ENCODE data around the gene NAALADL2.
A peak's percentile ranks its signal among the peaks of the same experiment; 100 is the strongest.
"Not testable (repeated sequence)": the region's sequence is repeated elsewhere in the genome, so short reads cannot be mapped to it uniquely, and the experiment has no call there.

The NAALADL2 gene

GRCh38 chr3:175082631-175083030, 223.5 kb downstream of the NAALADL2 start:
- DNase-seq: peak; percentile 95

- DNase-seq: not testable (repeated sequence)
Observed at GRCh38 chr3:175087128-175087527, 228.0 kb downstream of the NAALADL2 start.

GRCh38 chr3:175088766-175089380, 229.7 kb downstream of the NAALADL2 start:
- no peak for DNase-seq

GRCh38 chr3:175091426-175092114, 232.4 kb downstream of the NAALADL2 start:
- no peak for DNase-seq

GRCh38 chr3:175093748-175094147, 234.6 kb downstream of the NAALADL2 start:
- no peak for DNase-seq

GRCh38 chr3:175094344-175094743, 235.2 kb downstream of the NAALADL2 start:
- no peak for DNase-seq

- no peak for DNase-seq
Observed at GRCh38 chr3:175098644-175099043, 239.5 kb downstream of the NAALADL2 start.

GRCh38 chr3:175102161-175102560, 243.0 kb downstream of the NAALADL2 start:
- DNase-seq: no peak

GRCh38 chr3:175103298-175103697, 244.2 kb downstream of the NAALADL2 start:
- no peak for DNase-seq

- no peak for DNase-seq
Observed at GRCh38 chr3:175105066-175105465, 245.9 kb downstream of the NAALADL2 start.

GRCh38 chr3:175107231-175107630, 248.1 kb downstream of the NAALADL2 start:
- no peak for DNase-seq

GRCh38 chr3:175107995-175108394, 248.9 kb downstream of the NAALADL2 start:
- DNase-seq: no peak

GRCh38 chr3:175108613-175109151, 249.5 kb downstream of the NAALADL2 start:
- DNase-seq: no peak

GRCh38 chr3:175111036-175111435, 251.9 kb downstream of the NAALADL2 start:
- DNase-seq: no peak

GRCh38 chr3:175118382-175118941, 259.3 kb downstream of the NAALADL2 start:
- DNase-seq: no peak

- no peak for DNase-seq
Observed at GRCh38 chr3:175121225-175121624, 262.1 kb downstream of the NAALADL2 start.

- DNase-seq: no peak
Observed at GRCh38 chr3:175127075-175127662, 268.0 kb downstream of the NAALADL2 start.

GRCh38 chr3:175129126-175129525, 270.0 kb downstream of the NAALADL2 start:
- no peak for DNase-seq

- DNase-seq: no peak
Observed at GRCh38 chr3:175129571-175129970, 270.4 kb downstream of the NAALADL2 start.

- not testable (repeated sequence) for DNase-seq
Observed at GRCh38 chr3:175131866-175132265, 272.7 kb downstream of the NAALADL2 start.

- DNase-seq: not testable (repeated sequence)
Observed at GRCh38 chr3:175132706-175133105, 273.6 kb downstream of the NAALADL2 start.

GRCh38 chr3:175144368-175144767, 285.2 kb downstream of the NAALADL2 start:
- DNase-seq: no peak

- DNase-seq: no peak
Observed at GRCh38 chr3:175146258-175146657, 287.1 kb downstream of the NAALADL2 start.

- peak; percentile 99 for DNase-seq
Observed at GRCh38 chr3:175149675-175150074, 290.5 kb downstream of the NAALADL2 start.

Data from NCI-H524 treated with DMSO at 0.1 percent for 48 hours (cell line).